NB4 (cell line): Measurements from ENCODE around the gene ZDHHC21.

Source experiments
- DNase-seq: peaks from one replicate; pipeline ENCODE4 v3.0.0; 2010; ENCODE audit warnings: low read depth
- H3K4me3 ChIP-seq: one replicate; pipeline ENCODE4 v1.5.1; 2011; ENCODE audit warnings: mild to moderate bottlenecking, low read depth, low read length, moderate library complexity
- MAX ChIP-seq: IDR thresholded peaks from 2 replicates; pipeline ENCODE4 v1.6.1; 2011; ENCODE audit warnings: low read depth, low read length
- MYC ChIP-seq: IDR thresholded peaks from 2 replicates; pipeline ENCODE4 v1.6.1; 2011; ENCODE audit warnings: low read depth, low read length
- POLR2A ChIP-seq: IDR thresholded peaks from 2 replicates; pipeline ENCODE4 v1.6.1; 2011; ENCODE audit warnings: mild to moderate bottlenecking; ENCODE audit not compliant: insufficient read length; ENCODE audit errors: extremely low read depth
- TF ChIP-seq, protein P1 (sequence below): IDR thresholded peaks from one replicate; pipeline ENCODE4 v1.5.1; 2012; ENCODE audit warnings: low read depth, low read length

The ZDHHC21 gene, protein sequence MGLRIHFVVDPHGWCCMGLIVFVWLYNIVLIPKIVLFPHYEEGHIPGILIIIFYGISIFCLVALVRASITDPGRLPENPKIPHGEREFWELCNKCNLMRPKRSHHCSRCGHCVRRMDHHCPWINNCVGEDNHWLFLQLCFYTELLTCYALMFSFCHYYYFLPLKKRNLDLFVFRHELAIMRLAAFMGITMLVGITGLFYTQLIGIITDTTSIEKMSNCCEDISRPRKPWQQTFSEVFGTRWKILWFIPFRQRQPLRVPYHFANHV

GRCh38 chr9:14693251-14693861, at the start of gene ZDHHC21:
Gene ZDHHC21, minus strand, starts transcription at chr9:14693432. Its CDS starts 19,092 bp downstream, at chr9:14674340.
- H3K4me3 ChIP-seq: peak within 1 kb of the TSS; percentile 70
- TF ChIP-seq MYC (no peak), MAX (no peak; the same call in 1 of the 2 replicates), POLR2A (no peak)
- TF ChIP-seq, protein P1, sequence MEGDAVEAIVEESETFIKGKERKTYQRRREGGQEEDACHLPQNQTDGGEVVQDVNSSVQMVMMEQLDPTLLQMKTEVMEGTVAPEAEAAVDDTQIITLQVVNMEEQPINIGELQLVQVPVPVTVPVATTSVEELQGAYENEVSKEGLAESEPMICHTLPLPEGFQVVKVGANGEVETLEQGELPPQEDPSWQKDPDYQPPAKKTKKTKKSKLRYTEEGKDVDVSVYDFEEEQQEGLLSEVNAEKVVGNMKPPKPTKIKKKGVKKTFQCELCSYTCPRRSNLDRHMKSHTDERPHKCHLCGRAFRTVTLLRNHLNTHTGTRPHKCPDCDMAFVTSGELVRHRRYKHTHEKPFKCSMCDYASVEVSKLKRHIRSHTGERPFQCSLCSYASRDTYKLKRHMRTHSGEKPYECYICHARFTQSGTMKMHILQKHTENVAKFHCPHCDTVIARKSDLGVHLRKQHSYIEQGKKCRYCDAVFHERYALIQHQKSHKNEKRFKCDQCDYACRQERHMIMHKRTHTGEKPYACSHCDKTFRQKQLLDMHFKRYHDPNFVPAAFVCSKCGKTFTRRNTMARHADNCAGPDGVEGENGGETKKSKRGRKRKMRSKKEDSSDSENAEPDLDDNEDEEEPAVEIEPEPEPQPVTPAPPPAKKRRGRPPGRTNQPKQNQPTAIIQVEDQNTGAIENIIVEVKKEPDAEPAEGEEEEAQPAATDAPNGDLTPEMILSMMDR: no peak
- peak; percentile 82 for DNase-seq

GRCh38 chr9:14741369-14741768, 48.1 kb upstream of the ZDHHC21 start:
- no peak for DNase-seq
- TF ChIP-seq MAX (no peak), POLR2A (no peak), MYC (no peak)
- TF ChIP-seq, protein P1: no peak
- H3K4me3 ChIP-seq: no peak overlapping the region

DNA sequence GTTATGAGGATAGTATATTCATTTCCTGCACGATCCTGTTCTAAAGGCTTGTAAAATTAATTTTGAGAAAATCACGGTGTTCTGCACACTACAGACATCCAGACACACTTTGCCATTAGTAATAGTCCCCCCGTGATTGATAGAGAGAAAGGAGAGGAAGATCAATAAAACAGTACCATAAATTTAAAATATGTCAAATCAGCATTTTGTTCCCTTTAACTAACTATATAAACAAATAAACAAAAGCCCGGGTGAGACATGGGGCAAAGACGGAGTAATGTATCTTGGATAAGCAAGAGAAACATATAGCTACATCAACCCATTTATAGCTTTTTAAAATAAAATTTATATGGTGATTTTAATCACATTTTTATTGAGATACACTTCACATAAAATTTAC, 39.9 kb upstream of the ZDHHC21 start:
- TF ChIP-seq, protein P1: no peak
- TF ChIP-seq MAX (no peak), MYC (no peak), POLR2A (no peak)
- DNase-seq: no peak
- no peak overlapping the region for H3K4me3 ChIP-seq

- no peak overlapping the region for H3K4me3 ChIP-seq
- no peak for TF ChIP-seq MYC
- TF ChIP-seq, protein P1: no peak
- TF ChIP-seq POLR2A: no peak
- TF ChIP-seq MAX: no peak
- no peak for DNase-seq
Observed at GRCh38 chr9:14731294-14731981, 38.2 kb upstream of the ZDHHC21 start.

DNA sequence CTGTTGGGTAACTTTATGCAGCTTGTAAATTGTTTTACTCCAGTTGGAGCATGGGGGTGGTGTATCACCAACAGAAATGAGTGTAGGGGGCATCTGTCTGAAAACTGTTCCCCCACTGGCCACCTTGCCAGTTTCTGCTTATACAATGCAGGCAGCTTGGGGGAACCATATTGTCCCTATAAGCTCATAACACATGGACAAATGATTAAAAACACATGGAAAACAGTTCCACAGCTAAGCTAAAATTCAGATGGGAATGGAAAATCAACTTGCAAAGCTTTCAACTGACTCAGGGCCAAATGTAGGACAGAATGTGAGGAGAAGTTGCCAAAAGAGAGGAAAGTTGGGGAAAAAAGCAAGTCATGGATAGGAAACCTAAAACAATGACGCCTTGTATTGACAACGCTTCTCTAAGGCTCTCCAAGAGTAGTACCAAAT, 37.2 kb upstream of the ZDHHC21 start:
- TF ChIP-seq MAX (no peak), MYC (no peak), POLR2A (no peak)
- TF ChIP-seq, protein P1: no peak
- no peak for DNase-seq
- H3K4me3 ChIP-seq: no peak overlapping the region
